Activated T-helper 1 cell treated with anti-CD3 and anti-CD28 coated beads, Interleukin-12 subunit alpha, Interleukin-12 subunit beta, Interleukin-2, Interleukin-4 antibody, amounts not matched to agents 30 ng/mL and 10 ng/mL and 1 ng/mL, durations not matched to agents 14 hours and 24 hours and 36 hours (primary cell): ENCODE measurements around the gene KIF21B. TPM values are rescaled to one million over a fixed set of nuclear protein-coding genes. Genes with fewer than 3 reads are reported as not detected.

ENCODE experiments used
- DNase-seq: peaks from one replicate; pipeline ENCODE4 v3.0.0; 2021; ENCODE audit warnings: low spot score
- H3K27ac Mint-ChIP-seq: one replicate; pipeline ENCODE4 v1.8.0; 2021; ENCODE audit warnings: mild to moderate bottlenecking, mixed read lengths
- H3K27me3 Mint-ChIP-seq: one replicate; pipeline ENCODE4 v1.8.0; 2022; ENCODE audit warnings: mild to moderate bottlenecking, moderate library complexity, mixed read lengths; ENCODE audit not compliant: insufficient read depth
- H3K36me3 Mint-ChIP-seq: one replicate; pipeline ENCODE4 v1.8.0; 2021; ENCODE audit warnings: low read depth, mixed read lengths
- H3K4me1 Mint-ChIP-seq: one replicate; pipeline ENCODE4 v1.8.0; 2021; ENCODE audit warnings: low read depth, mixed read lengths
- H3K4me3 Mint-ChIP-seq: one replicate; pipeline ENCODE4 v1.8.0; 2021; ENCODE audit warnings: mild to moderate bottlenecking, moderate library complexity, mixed read lengths
- H3K9me3 Mint-ChIP-seq: one replicate; pipeline ENCODE4 v1.8.0; 2021; ENCODE audit warnings: mixed read lengths
- intact Hi-C: fragments of 100-400 bp; cut with micrococcal nuclease; formaldehyde crosslinking; loops from one replicate; pipeline ENCODE4 v1.15.1; 2024
- total RNA-seq: library from RNA; stranded (reverse); gene quantifications from 2 replicates; pipeline ENCODE4 v1.2.3, GENCODE V29; 2022

The KIF21B gene, protein sequence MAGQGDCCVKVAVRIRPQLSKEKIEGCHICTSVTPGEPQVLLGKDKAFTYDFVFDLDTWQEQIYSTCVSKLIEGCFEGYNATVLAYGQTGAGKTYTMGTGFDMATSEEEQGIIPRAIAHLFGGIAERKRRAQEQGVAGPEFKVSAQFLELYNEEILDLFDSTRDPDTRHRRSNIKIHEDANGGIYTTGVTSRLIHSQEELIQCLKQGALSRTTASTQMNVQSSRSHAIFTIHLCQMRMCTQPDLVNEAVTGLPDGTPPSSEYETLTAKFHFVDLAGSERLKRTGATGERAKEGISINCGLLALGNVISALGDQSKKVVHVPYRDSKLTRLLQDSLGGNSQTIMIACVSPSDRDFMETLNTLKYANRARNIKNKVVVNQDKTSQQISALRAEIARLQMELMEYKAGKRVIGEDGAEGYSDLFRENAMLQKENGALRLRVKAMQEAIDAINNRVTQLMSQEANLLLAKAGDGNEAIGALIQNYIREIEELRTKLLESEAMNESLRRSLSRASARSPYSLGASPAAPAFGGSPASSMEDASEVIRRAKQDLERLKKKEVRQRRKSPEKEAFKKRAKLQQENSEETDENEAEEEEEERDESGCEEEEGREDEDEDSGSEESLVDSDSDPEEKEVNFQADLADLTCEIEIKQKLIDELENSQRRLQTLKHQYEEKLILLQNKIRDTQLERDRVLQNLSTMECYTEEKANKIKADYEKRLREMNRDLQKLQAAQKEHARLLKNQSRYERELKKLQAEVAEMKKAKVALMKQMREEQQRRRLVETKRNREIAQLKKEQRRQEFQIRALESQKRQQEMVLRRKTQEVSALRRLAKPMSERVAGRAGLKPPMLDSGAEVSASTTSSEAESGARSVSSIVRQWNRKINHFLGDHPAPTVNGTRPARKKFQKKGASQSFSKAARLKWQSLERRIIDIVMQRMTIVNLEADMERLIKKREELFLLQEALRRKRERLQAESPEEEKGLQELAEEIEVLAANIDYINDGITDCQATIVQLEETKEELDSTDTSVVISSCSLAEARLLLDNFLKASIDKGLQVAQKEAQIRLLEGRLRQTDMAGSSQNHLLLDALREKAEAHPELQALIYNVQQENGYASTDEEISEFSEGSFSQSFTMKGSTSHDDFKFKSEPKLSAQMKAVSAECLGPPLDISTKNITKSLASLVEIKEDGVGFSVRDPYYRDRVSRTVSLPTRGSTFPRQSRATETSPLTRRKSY (N-terminal part only)
- 50.4 and 52.0 TPM in 2 replicates for total RNA-seq

DNA sequence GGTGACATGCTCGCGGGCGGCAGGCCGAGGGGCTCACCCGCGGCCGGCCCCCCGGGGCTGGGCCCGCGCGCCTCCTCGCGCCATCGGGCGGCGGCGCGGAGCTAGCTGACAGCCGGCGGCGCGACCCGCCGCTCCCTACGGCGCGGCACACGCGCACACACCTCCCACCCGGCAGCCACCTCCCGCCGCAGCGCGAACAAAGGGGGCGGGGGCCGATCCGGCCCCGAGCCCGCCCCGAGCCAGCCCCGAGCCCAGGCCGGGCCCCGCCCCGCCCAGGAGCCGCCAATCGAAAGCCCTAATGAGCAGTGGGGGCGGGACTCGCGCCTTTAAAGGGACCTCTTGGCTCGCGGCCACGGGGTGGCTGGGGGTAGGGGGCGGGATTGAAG is at the start of gene KIF21B:
KIF21B (minus strand) TSS at position 198 of the 386 bp plus-strand sequence. CDS start 331 bp downstream, outside the sequence.
- intact Hi-C loops, result loop anchor here (1.0 to 10.0 kb wide), 5 partner anchors 8 to 1141 kb away; partner anchors contain the start of genes PTPN7 and TIMM17A
- DNase-seq, result peak; percentile 92
- Mint-ChIP-seq H3K4me1 (peaks cover 79% of the 10 kb centered on the region), H3K4me3 (peak within 1 kb of the TSS; percentile 100), H3K27me3 (no peaks in the 10 kb centered on the region), H3K36me3 (peaks cover 14% of the 10 kb centered on the region), H3K9me3 (no peaks in the 10 kb centered on the region), H3K27ac (peak within 1 kb of the TSS; percentile 99)

DNA sequence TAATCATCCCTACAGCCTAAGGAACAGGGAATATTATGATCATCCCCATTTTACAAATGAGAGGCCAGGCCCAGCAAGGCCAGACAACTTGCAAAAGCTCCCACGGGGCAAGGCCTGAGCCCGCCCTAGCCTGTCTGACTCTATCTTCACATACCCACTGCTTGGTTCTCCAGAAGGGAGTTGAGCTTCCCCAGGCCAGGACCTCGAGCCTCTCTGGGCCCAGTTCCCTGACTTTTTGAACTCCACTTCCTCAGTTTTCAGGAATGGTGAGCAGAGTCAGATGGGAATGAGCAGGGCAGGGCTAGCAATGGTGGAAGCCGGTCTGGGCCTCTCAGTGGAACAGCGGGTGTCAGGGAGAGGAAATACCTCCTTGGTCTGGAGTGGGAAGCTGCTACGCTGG is 49.4 kb upstream of the KIF21B start:
- intact Hi-C loops, result no loop called here
- Mint-ChIP-seq H3K27ac (no peak overlapping the region), H3K4me3 (no peak overlapping the region), H3K9me3 (no peaks in the 10 kb centered on the region), H3K36me3 (no peaks in the 10 kb centered on the region), H3K27me3 (peaks cover 15% of the 10 kb centered on the region), H3K4me1 (no peaks in the 10 kb centered on the region)
- DNase-seq, result no peak

DNA sequence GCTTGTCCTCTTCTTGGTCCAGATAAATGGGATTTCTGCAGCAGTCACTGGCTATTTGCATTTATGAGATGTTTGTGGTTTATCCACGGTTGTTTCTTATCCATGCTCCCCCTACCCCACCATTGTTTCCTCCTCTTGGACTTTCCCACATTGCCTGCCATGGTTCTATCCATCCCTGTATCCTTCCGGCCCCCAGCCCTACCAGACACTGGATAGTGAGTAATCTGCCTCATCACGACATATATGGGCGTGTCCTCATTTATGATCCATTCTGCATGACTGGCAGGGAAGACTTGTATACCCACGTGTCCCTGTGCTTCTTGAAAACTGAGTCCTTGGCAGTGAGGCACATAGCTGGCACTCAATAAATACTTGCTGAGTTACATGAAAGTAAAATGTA is 48.6 kb upstream of the KIF21B start:
- H3K4me3 Mint-ChIP-seq, result no peak overlapping the region
- intact Hi-C loops, result no loop called here
- DNase-seq, result no peak
- no peaks in the 10 kb centered on the region for H3K36me3 Mint-ChIP-seq
- H3K27me3 Mint-ChIP-seq, result peaks cover 15% of the 10 kb centered on the region
- no peak overlapping the region for H3K27ac Mint-ChIP-seq
- no peaks in the 10 kb centered on the region for H3K9me3 Mint-ChIP-seq
- no peaks in the 10 kb centered on the region for H3K4me1 Mint-ChIP-seq

DNA sequence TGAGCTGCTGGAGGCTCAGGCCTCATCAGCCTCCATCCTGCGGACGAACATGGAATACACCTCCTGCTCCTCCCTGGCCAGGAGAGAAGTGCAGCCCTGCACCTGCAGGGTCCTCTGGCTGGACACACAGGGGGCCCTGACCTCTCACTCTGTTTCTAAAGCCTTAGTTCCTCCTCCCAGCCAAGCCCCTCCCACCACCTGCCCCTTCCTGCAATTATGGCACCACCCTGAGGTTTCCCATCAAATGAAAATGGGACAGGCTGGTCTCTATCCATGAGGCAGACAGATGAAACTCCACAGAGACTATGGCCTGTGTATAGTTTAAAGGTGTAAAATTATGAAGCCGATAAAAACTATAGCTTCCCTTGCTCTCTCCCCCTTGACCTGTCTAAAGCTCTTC is 46.1 kb upstream of the KIF21B start:
- intact Hi-C loops, result no loop called here
- no peak for DNase-seq
- Mint-ChIP-seq H3K36me3 (no peaks in the 10 kb centered on the region), H3K4me1 (no peaks in the 10 kb centered on the region), H3K27me3 (peaks cover 18% of the 10 kb centered on the region), H3K4me3 (no peak overlapping the region), H3K27ac (no peak overlapping the region), H3K9me3 (no peaks in the 10 kb centered on the region)

DNA sequence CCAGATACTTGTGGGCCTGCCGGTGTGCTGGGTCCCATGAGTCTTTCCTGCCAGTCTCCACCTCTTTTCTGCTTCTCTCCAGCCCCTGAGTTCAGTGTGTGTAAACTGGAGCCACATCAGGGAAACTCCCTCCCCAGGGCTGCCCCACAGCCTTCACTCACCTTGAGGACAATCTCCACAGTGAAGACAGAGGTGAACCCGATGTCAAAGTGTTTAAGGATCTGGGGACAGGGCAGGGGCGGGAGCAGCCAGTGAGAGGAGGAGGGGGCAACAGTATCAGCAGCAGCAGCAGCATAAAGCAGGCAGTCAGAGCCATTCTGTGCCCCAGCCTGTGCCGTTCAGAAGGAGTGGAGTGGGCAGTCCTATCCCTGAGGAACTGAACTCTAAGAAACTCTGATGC is 45.5 kb upstream of the KIF21B start:
- intact Hi-C loops, result no loop called here
- H3K4me3 Mint-ChIP-seq, result no peak overlapping the region
- H3K9me3 Mint-ChIP-seq, result no peaks in the 10 kb centered on the region

DNA sequence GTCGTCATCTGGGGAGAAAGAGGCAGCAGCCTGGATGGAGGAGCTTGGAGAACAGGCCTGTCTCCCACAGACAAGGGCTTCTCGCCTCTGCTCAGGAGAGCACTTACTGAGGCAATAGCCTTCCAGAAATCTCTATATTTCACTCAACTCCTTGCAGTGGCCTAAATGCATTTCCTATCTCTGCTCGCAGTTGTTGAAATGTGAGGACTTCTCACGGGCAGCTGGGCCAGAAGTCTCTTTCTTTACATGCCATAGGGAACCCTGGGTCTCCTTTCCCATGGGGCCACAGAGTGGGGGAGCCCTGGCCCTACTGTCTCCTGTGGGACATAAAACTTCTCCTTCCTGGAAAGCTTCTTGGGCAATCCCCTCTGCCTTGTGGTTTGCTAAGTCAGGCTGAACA is 43.5 kb upstream of the KIF21B start:
- Mint-ChIP-seq H3K4me3 (no peak overlapping the region), H3K36me3 (no peaks in the 10 kb centered on the region), H3K27me3 (peaks cover 13% of the 10 kb centered on the region)

More for the DNA sequence above, 45.5 kb upstream of the KIF21B start:
- no peak for DNase-seq
- Mint-ChIP-seq H3K27ac (no peak overlapping the region), H3K4me1 (no peaks in the 10 kb centered on the region), H3K27me3 (peaks cover 21% of the 10 kb centered on the region), H3K36me3 (no peaks in the 10 kb centered on the region)

DNA sequence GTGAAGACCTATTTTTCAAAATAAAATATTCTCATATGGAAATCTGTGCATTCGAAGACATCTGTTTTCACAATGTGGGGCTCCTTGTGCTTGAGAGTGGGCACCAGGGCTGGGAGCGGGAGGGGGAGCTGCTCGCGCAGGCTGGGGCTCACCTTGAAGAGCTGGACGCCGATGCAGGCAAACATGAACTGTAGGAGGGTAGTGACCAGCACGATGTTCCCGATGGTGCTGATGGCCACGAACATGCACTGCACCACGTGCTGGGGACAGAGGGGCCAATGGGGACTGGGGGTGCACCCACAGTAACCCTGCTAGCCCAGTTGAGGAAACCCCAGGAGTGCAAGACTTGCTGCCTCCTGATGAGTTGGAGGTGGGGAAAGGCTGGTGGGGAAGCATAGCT is 42.2 kb upstream of the KIF21B start:
- H3K9me3 Mint-ChIP-seq, result no peaks in the 10 kb centered on the region
- H3K4me1 Mint-ChIP-seq, result no peaks in the 10 kb centered on the region
- H3K27ac Mint-ChIP-seq, result no peak overlapping the region
- H3K4me3 Mint-ChIP-seq, result no peak overlapping the region
- no peaks in the 10 kb centered on the region for H3K36me3 Mint-ChIP-seq
- no peak for DNase-seq
- intact Hi-C loops, result no loop called here
- H3K27me3 Mint-ChIP-seq, result peaks cover 13% of the 10 kb centered on the region

More for the DNA sequence above, 43.5 kb upstream of the KIF21B start:
- H3K9me3 Mint-ChIP-seq, result no peaks in the 10 kb centered on the region
- H3K27ac Mint-ChIP-seq, result no peak overlapping the region
- H3K4me1 Mint-ChIP-seq, result no peaks in the 10 kb centered on the region
- intact Hi-C loops, result no loop called here
- DNase-seq, result no peak

DNA sequence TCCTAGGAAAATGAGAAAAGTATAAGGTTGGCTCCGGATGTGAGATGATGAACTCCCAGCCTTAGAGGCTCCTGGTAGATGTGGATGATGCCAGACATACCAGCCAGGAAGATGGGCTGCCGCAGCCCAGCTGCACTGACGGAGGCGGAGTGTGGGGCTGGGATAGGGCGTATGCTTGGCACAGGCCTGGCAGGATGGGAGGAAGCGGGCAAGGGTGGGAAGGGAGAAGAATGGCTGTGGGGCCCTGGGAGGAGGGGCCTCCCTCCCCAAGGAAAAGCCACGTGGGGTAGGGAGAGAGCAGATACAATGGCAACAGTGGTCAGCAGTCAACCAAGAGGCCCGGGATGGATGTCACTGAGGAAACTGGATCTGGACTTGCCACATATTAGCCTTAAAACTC is 41.3 kb upstream of the KIF21B start:
- intact Hi-C loops, result no loop called here
- Mint-ChIP-seq H3K27ac (no peak overlapping the region), H3K9me3 (no peaks in the 10 kb centered on the region), H3K36me3 (no peaks in the 10 kb centered on the region), H3K4me1 (no peaks in the 10 kb centered on the region), H3K27me3 (peaks cover 7% of the 10 kb centered on the region), H3K4me3 (no peak overlapping the region)
- no peak for DNase-seq

DNA sequence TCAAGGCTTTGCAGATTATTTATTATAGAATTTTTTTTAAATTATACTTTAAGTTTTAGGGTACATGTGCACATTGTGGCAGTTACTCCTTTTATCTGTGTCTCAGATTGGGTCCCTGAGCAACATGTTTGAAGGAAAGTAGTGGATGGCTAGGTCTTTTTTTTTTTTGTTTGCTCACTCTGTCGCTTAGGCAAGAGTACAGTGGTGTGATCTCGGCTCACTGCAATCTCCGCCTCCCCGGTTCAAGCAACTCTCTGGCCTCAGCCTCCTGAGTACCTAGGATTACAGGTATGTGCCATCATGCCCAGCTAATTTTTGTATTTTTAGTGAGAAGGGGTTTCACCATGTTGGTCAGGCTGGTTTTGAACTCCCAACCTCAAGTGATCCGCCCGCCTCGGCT is 39.6 kb upstream of the KIF21B start:
- no peak for DNase-seq
- intact Hi-C loops, result no loop called here
- H3K27me3 Mint-ChIP-seq, result peaks cover 5% of the 10 kb centered on the region

DNA sequence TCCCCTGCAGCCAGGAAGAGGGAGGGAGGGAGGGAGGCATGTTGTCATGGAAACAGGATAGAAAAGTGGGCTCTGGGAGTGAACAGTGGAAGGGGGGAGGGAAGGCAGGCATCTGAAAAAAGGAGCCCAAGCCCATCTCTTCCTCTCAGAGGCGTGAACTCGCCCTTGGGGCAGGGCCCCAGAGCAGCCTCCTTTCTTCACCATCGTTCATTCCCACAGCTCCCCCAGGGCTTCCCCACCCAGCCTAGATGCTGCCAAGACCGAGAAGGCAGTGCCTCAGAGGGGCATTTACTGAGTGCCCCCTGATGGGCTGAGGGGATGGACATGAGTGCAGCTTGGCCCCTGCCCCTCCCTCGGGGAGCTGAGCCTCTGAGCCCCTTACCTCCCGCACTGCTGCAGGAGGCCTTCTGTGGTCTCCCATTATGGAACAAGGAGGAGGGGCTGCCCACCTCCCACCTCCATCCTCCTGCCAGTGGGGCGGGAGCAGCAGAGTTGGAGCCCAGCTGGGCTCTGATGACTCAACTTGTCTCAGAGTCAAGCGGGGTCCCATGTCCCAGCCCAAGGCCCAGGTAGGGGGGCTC is 39.1 kb upstream of the KIF21B start:
- intact Hi-C loops, result no loop called here

More for the DNA sequence above, 39.6 kb upstream of the KIF21B start:
- Mint-ChIP-seq H3K9me3 (no peaks in the 10 kb centered on the region), H3K27ac (no peak overlapping the region), H3K4me3 (no peak overlapping the region), H3K4me1 (peaks cover 2% of the 10 kb centered on the region), H3K36me3 (no peaks in the 10 kb centered on the region)

DNA sequence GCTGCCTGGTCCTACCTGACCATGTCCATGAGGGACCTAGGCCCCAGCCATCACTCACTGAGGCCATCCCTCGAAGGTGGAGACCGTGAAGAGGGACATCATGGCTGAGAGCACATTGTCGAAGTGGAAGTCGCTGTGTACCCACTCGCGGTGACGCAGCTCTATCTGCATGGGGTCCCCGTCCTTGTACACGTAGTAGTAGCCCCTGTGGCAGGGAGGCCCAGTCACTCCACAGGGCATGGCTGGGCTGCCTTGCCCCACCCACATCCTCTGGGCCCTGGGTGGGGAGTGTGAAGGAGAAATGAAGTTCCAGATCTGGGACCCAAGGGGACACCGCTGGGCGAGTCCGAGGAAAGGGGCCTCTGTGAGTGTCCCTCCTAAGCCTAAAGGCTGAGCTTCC is 38.4 kb upstream of the KIF21B start:
- DNase-seq, result no peak
- H3K36me3 Mint-ChIP-seq, result no peaks in the 10 kb centered on the region
- no peaks in the 10 kb centered on the region for H3K9me3 Mint-ChIP-seq
- peaks cover 14% of the 10 kb centered on the region for H3K4me1 Mint-ChIP-seq
- H3K27ac Mint-ChIP-seq, result no peak overlapping the region
- H3K4me3 Mint-ChIP-seq, result no peak overlapping the region
- H3K27me3 Mint-ChIP-seq, result peaks cover 5% of the 10 kb centered on the region
- intact Hi-C loops, result no loop called here

More for the DNA sequence above, 39.1 kb upstream of the KIF21B start:
- Mint-ChIP-seq H3K9me3 (no peaks in the 10 kb centered on the region), H3K27me3 (peaks cover 5% of the 10 kb centered on the region), H3K4me3 (no peak overlapping the region), H3K27ac (no peak overlapping the region), H3K36me3 (no peaks in the 10 kb centered on the region), H3K4me1 (peaks cover 7% of the 10 kb centered on the region)
- DNase-seq, result no peak

DNA sequence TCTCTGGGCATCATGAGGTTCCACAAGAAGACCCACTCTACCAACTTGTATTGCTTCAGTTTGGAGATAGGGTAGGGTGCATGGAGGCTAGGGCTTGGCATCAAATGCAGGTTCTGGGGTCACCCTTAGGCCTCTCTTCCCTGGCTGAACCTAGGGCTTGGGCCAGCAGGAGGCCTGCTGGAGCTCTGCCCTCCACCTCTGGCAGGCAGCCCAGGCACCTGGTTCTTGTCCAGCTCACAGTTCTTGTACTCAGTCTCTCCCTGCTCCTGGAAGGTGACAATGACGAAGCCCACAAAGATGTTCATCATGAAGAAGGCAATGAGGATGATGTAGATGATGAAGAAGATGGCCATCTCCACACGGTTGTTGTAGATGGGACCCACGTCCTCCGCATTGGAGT is 37.5 kb upstream of the KIF21B start:
- H3K4me3 Mint-ChIP-seq, result no peak overlapping the region
- H3K36me3 Mint-ChIP-seq, result no peaks in the 10 kb centered on the region
- intact Hi-C loops, result no loop called here
- DNase-seq, result no peak
- H3K9me3 Mint-ChIP-seq, result no peaks in the 10 kb centered on the region
- peaks cover 19% of the 10 kb centered on the region for H3K4me1 Mint-ChIP-seq
- H3K27me3 Mint-ChIP-seq, result peaks cover 7% of the 10 kb centered on the region
- H3K27ac Mint-ChIP-seq, result no peak overlapping the region
